Osteoblast (primary cell): ENCODE measurements around the gene GAD1. TPM values are rescaled to one million over a fixed set of nuclear protein-coding genes. Genes with fewer than 3 reads are reported as not detected.

Experiments used
- DNase-seq: peaks from one replicate; pipeline ENCODE4 v3.0.0; 2011; ENCODE audit warnings: low spot score, mixed read lengths; ENCODE audit not compliant: insufficient read length; ENCODE audit errors: missing footprints
- H2AFZ ChIP-seq: 2 replicates; pipeline ENCODE4 v1.6.0; 2011; ENCODE audit warnings: mild to moderate bottlenecking, low read length
- H3K27ac ChIP-seq: 2 replicates; pipeline ENCODE4 v1.5.1; 2011; ENCODE audit warnings: mild to moderate bottlenecking, low read depth, low read length, moderate library complexity
- H3K27me3 ChIP-seq: 2 replicates; pipeline ENCODE4 v1.6.0; 2012; ENCODE audit warnings: mild to moderate bottlenecking, control low read depth, inconsistent platforms, low read length, moderate library complexity; ENCODE audit not compliant: insufficient read depth
- H3K36me3 ChIP-seq: 2 replicates; pipeline ENCODE4 v1.5.1; 2011; ENCODE audit warnings: mild to moderate bottlenecking, low read length, control low read depth, moderate library complexity; ENCODE audit not compliant: insufficient read depth
- H3K4me1 ChIP-seq: 2 replicates; pipeline ENCODE4 v1.5.1; 2011; ENCODE audit warnings: mild to moderate bottlenecking, low read length, control low read depth, moderate library complexity; ENCODE audit not compliant: insufficient read depth
- H3K4me2 ChIP-seq: 2 replicates; pipeline ENCODE4 v1.6.0; 2011; ENCODE audit warnings: mild to moderate bottlenecking, low read length; ENCODE audit not compliant: insufficient read depth
- H3K4me3 ChIP-seq: fragments of 200-600 bp; sonication (generic); 3 replicates; pipeline ENCODE4 v1.5.1; 2012; ENCODE audit warnings: mild to moderate bottlenecking, low read length, inconsistent platforms; ENCODE audit not compliant: insufficient read depth
- H3K79me2 ChIP-seq: 2 replicates; pipeline ENCODE4 v1.6.0; 2012; ENCODE audit warnings: mild to moderate bottlenecking, low read length, control low read depth, inconsistent platforms; ENCODE audit not compliant: insufficient read depth
- H3K9me3 ChIP-seq: 2 replicates; pipeline ENCODE4 v1.5.1; 2011; ENCODE audit warnings: low read depth, low read length, control low read depth
- H4K20me1 ChIP-seq: 2 replicates; pipeline ENCODE4 v1.6.0; 2012; ENCODE audit warnings: mild to moderate bottlenecking, low read length, control low read depth; ENCODE audit not compliant: insufficient read depth
- total RNA-seq: library from RNA; depleted of rRNA; stranded (reverse); fragments of >200 nt; gene quantifications from 2 replicates; pipeline ENCODE4 v1.2.3, GENCODE V29; 2012
- TF ChIP-seq, protein P1 (sequence below): IDR thresholded peaks from 2 replicates; pipeline ENCODE4 v1.5.1; 2011; ENCODE audit warnings: mild to moderate bottlenecking, low read depth, low read length, moderate library complexity; ENCODE audit errors: extremely low read depth

The GAD1 gene
- total RNA-seq, 1 donor = 0.36 TPM

DNA sequence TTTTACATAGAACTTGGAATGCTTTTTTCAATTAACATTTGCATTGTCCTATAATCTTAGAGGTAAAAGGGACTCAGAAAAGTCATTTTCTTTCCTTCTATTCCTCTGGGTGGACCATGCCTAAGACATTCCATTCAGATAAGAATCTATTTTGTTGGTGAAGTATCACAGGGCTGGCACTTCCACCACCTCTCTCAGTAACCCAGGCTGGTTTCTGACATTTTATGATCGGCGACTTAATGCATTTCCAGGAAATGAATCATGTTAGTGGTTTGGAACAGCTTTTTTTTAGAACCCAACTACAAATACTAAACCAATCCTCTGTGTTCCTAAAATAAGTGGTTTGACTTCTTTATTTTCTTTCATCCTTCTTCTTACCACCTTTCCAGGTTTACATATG, 27.0 kb downstream of the GAD1 start:
- Histone ChIP-seq H3K4me2 (peak overlapping the region; percentile 31), H3K4me1 (peaks cover 20% of the 10 kb centered on the region), H3K36me3 (no peaks in the 10 kb centered on the region), H3K27ac (no peak overlapping the region), H3K4me3 (no peak overlapping the region), H3K79me2 (no peaks in the 10 kb centered on the region), H3K9me3 (no peaks in the 10 kb centered on the region), H2AFZ (no peak overlapping the region), H4K20me1 (no peaks in the 10 kb centered on the region), H3K27me3 (peaks cover 2% of the 10 kb centered on the region)
- TF ChIP-seq, protein P1, sequence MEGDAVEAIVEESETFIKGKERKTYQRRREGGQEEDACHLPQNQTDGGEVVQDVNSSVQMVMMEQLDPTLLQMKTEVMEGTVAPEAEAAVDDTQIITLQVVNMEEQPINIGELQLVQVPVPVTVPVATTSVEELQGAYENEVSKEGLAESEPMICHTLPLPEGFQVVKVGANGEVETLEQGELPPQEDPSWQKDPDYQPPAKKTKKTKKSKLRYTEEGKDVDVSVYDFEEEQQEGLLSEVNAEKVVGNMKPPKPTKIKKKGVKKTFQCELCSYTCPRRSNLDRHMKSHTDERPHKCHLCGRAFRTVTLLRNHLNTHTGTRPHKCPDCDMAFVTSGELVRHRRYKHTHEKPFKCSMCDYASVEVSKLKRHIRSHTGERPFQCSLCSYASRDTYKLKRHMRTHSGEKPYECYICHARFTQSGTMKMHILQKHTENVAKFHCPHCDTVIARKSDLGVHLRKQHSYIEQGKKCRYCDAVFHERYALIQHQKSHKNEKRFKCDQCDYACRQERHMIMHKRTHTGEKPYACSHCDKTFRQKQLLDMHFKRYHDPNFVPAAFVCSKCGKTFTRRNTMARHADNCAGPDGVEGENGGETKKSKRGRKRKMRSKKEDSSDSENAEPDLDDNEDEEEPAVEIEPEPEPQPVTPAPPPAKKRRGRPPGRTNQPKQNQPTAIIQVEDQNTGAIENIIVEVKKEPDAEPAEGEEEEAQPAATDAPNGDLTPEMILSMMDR = no peak
- DNase-seq = peak; percentile 86

GRCh38 chr2:170845343-170845742, 28.7 kb downstream of the GAD1 start:
- Histone ChIP-seq H3K4me3 (no peak overlapping the region), H3K4me2 (no peak overlapping the region), H3K79me2 (no peaks in the 10 kb centered on the region), H3K4me1 (peaks cover 20% of the 10 kb centered on the region), H4K20me1 (no peaks in the 10 kb centered on the region), H3K9me3 (no peaks in the 10 kb centered on the region), H3K27me3 (no peaks in the 10 kb centered on the region), H3K36me3 (no peaks in the 10 kb centered on the region), H3K27ac (no peak overlapping the region), H2AFZ (no peak overlapping the region)
- DNase-seq = no peak
- TF ChIP-seq, protein P1 = peak; percentile 15

- H2AFZ ChIP-seq = no peak overlapping the region
- TF ChIP-seq, protein P1 = no peak
- no peak overlapping the region for H3K27ac ChIP-seq
- no peaks in the 10 kb centered on the region for H3K79me2 ChIP-seq
- no peaks in the 10 kb centered on the region for H3K36me3 ChIP-seq
- peaks cover 20% of the 10 kb centered on the region for H3K4me1 ChIP-seq
- DNase-seq = no peak
- H3K4me3 ChIP-seq = no peak overlapping the region
- no peaks in the 10 kb centered on the region for H3K9me3 ChIP-seq
- no peak overlapping the region for H3K4me2 ChIP-seq
- H4K20me1 ChIP-seq = no peaks in the 10 kb centered on the region
- H3K27me3 ChIP-seq = no peaks in the 10 kb centered on the region
Observed at GRCh38 chr2:170846314-170846713, 29.6 kb downstream of the GAD1 start.

DNA sequence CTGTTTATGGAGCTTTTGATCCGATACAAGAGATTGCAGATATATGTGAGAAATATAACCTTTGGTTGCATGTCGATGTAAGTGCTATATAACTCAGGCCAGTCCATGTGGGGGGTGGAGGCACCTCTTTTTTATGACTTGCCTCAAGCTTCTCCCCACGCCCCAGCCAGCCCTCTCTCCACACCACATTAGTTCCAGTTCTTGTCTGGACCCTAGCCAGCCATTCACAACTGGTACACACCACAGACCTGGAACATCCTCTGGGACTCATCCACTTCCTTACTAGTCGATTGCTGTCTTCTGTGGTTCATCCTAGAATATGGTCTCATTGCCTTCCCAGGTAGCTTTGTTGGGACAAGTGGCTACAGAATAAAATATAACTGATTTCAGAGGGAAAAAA, 31.0 kb downstream of the GAD1 start:
- no peaks in the 10 kb centered on the region for H3K9me3 ChIP-seq
- no peak for DNase-seq
- TF ChIP-seq, protein P1 = no peak
- peaks cover 15% of the 10 kb centered on the region for H3K4me1 ChIP-seq
- H3K79me2 ChIP-seq = no peaks in the 10 kb centered on the region
- peaks cover 4% of the 10 kb centered on the region for H3K27me3 ChIP-seq
- H3K36me3 ChIP-seq = no peaks in the 10 kb centered on the region
- H3K4me3 ChIP-seq = no peak overlapping the region
- no peak overlapping the region for H3K4me2 ChIP-seq
- H3K27ac ChIP-seq = no peak overlapping the region
- no peaks in the 10 kb centered on the region for H4K20me1 ChIP-seq
- no peak overlapping the region for H2AFZ ChIP-seq
